Measurements from ENCODE around the gene CNTNAP2.

CNTNAP2 gene

DNA sequence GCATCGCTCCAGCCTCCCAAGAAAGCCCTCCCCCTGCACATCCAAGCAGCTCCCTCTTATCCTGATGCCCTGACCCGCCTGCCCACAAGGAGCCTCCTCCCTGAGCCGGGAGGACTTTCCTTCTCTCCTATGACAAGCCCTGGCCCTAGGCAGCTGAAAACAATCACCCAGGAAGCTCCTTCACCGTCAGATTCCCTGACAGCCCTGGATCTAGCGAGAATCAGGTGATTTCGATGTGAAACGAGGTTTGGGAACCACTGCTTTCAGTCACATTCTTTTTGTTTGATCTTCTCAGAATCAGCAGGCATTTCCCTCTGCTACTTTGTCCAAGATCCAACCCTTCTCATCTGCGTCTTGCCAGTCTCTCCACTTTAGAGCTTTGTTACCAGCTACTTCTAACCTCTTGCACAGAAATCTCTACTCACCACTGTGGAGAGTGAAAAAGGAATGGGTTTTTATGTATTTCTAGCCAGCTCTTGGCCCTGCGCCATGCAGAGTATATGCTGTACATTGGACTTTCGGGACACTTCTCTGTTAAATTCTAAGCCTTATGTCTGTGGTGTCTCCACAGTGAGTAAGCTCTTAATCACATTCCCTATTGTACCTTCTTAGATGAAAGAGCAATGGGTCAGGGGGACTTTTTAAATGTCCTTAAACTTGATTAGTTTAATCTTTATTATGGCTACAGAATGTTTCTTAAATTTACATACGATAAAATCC lies 2220.8 kb downstream of the CNTNAP2 start:
- no peak for DNase-seq

DNA sequence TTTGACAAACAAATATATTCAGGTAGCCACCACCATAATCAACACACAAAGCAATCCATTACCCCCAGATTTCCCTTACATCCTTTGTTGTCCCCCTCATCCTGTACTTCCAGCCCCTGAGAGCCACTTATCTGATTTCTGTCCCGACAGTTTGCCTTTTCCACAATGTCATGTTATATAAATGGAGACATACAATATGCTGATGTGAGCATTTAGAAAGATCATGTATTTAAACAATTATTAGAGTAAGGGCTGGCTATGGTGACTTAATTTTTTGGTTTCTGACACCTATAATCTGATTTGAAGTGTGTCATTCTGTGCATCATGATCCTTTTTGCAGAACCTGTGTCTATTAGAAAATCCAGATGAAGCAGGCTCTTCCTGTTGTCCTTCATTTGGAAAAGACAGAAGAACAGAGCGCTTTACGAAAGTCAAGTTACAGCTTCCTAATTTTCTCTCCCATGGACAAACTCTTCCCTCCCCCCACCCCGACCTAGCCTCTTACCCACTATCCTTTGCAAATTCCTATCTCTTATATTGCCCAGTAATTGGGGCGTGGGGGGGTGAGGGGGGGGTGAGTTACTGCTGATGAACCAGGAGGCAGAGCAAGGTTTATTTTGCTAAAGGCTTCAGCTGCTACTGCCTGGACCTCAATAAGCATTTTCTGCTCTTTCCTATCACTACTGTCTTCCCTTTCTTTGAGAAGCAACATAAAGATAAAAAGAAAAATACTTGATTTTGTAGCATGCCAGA lies 2221.6 kb downstream of the CNTNAP2 start:
- DNase-seq, result no peak

DNA sequence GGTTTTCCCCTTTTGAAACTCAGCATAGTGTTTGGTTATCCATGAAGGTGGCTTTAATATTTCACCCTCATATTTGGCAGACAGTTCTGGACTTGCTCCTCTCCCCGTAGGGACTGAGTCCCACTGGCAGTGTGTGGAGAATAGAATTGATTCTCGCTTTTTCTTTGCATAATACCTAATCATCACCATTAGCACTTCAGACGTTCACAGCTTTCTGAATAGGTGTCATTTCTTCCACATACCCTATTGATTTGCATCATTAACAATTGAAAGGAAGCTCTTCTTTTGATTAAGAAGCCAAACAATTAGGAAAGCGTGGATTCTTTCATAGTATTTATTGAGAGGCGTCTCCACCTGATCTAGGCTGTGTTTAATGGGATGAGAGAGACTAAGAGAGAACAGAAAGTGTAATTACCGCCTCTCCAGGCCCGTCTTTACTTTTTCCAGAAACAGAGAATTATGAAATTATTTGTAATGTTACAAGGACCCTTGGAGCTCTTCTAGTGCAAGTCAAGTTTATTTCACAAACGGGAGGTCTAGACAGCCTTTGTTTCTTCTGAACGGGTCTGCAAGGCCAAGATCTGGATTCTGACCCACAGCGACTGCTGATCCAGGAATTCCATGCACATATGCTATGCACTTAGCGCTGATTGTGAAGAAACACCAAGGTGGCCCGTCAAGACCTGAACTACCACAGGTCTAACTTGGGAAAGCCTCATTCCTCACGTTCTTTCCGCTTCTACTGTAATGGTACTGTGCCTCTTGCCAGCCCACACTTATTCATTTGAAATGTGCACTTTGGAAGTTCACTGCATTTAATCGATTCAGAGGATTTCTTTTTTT lies 2224.1 kb downstream of the CNTNAP2 start:
- DNase-seq, result no peak

DNA sequence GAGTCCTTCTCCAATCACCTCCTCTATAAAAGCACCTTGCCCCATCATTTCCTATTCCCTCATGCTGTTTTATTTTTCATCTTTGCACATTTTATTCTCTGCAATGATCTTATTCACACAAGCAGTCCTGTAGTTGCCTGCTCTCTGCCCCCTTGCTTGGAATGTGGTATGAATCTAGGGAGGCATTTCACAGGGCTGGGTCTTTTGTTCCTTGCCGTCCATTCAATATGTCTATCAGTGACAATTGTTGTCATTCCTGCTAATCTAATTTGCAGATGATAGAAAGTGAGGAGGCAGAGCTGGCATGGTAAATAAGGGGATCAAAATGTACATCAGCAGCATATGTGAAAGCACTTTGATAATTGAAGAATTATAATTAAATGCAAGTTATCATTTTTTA lies 2227.8 kb downstream of the CNTNAP2 start:
- no peak for DNase-seq

DNA sequence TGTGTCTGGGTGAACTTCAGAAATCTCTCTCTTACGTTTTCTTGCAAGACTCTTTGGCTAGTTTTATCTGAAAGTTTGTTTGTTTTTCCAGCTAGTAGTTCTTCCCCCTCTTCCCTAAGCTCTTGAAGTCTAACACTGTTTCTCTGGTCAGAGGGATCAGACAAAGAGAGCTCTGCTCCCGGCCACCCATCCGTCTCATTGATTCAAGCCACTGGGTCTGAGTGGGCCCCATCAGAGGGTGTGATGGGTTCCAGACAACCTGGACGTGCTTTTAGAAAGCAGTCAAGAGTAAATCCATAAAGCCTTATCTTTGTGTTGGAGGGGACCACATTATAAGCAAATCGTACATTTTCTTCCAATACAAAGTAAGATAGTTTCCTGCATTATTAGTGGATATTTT lies 2231.4 kb downstream of the CNTNAP2 start:
- no peak for DNase-seq

DNA sequence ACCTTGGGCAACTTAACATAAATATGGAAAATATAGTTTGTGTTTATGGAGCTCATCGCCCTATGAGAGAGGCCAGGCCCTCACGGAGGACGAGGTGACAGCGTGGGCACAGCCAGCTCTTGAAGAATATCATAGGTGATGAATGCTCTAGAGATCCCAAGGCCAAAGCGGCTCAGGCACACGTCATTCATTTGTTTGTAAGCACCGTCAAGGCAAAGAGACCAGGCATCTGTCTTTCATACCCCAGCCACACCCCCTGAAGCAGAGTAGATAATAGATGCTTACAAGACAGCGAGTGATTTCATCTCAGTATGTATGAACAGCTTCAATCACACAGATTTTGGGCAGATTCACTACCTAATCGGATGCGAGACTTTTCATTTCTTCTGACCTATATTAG lies 2231.9 kb downstream of the CNTNAP2 start:
- no peak for DNase-seq

DNA sequence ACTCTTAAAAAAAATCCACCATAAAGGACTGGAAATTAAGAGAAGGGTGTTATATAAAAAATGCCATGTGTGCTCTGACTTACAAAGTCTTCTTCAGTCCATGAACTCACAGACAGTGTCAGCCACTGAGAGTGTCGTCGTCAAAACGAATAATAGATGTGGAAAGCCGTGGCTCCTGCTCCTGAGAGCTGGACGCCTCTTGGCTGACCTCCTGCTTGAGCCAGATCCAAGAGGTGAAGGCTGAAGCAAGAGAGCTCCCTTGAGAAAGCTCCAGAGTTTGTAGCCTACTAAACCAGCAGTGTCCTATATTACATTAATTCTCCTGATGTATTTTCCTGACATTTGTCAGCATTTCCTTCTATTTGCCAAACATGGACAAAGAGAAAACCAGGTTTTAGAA lies 2239.7 kb downstream of the CNTNAP2 start:
- DNase-seq, result no peak

DNA sequence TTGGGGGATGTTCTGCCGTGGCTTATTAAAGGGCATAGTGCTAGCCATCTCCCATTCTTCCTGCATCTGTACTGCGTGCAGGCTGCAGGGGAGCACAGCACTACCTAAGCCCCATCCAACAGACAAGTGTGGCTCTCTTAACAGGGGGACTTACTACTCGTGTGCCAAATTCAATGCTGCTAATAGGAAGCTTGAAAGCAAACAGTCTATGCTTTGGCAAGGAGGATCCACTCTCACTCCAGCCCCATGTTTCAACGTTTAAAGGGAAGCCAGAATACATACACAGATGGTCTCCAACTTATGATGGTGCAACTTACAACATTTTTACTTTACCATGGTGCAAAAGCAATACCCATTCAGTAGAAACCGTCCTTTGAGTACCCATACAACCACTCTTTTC lies 2245.9 kb downstream of the CNTNAP2 start:
- no peak for DNase-seq

DNA sequence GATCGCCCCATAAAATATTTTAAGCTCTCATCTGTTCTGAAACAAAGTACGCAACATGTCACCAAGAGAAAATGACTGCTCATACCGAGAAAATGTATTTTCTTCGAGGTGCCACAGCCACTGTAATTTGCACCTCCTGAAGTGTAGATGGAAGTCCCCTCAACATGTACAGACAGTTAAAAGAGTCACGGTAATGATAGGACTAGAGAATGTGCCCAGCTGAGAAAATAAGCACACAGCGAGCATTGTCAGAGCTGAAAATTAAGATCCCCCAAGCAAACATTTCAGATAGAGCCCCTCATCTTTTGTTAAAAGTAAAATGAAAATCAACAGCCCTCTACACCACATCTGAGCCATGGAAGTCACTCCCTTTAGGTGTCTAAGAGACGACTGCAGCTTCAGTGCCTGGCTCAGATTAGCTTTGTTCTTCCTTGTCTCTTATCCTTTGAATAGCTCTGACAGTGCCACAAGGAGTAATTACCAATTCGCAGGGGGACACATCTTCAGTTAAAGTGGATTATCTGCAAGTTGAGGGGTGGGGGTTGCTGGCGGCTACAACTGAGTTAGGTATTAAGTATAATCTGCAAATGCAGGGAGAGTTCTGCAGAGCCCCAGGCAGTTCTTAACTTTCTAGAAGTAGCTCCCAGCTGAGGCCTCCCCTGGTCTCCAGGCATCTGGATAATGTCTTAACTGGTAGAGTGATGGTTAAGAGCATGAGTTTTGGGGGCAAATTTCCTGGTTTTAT lies 2251.3 kb downstream of the CNTNAP2 start:
- no peak for DNase-seq

DNA sequence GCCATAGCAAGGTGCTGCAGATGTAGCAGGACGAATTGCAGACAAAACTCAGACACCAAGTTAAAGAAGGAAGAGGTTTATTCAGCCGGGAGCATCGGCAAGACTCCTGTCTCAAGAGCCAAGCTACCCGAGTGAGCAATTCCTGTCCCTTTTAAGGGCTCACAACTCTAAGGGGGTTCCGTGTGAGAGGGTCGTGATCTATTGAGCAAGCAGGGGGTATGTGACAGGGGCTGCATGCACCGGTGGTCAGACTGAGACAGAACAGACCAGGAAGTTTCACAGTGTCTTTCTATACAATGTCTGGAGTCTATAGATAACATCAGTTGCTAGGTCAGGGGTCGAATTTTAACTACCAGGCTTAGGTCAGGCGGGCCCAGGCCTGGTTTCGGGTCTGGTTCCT lies 2252.0 kb downstream of the CNTNAP2 start:
- DNase-seq, result no peak

DNA sequence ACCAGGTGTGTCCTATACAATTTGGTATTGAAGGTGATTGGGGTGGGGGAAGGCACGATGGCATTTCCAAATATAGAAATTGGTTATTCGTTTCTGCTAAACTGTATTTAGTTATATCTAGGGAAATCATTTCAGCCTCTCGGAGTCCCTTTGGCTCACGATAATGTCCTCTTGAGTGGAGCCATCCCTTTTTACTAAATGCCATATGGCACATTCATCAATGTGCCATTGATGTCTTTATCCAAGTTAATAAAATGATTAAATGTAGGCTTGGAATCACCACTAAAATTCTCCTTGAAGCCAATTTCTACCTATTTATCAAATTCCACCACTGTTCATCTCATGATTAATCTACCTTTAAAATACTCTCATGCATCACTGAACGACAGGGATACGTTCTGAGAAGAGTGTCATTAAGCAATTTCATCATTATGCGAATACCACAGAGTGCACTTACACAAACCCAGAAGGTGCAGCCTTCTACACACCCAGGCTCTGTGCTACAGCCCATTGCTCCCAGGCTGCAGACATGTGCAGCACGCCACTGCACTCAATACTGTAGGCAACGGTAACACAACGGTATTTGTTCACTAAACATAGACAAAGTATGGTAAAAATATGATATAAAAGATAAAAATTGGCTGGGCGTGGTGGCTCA lies 2254.8 kb downstream of the CNTNAP2 start:
- no peak for DNase-seq

DNA sequence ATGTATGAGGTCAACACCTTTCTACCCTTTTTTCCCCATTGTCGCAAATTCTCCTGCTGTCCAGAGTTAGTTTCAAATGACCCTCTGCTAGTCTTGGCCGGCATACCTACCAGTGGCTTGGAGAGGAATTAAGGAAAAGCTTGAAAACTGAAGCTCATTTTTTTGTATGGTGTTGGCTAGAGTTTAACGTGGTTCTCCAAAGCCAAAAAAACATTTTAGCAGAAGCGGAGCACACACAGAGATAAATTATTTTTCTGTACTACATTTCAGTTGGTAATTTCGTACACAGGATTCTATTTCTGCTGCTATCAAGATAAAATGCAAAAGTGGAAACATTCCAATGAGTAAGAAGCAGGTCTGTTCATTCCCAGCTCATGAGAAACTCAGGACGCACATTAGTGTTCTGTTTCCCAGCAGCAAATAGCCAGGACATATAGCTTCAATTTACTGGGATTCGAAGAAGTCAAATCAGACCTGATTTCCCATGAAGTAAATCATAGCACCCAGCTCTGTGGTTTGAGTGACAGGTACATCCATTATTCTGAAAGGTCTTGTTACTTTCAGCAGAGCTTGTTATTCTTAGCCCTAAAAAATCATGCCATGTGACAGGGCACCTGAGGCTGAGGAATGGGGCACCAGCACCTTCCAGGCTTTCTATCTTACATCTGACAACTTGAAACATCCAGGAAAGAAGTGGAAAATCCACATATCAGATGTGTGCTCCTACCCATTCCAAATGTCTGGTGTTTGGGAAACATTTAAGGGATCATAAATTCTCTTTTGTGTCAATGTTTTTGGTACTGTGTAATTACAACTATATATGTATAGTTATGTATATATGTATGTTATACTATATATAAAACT lies 2258.0 kb downstream of the CNTNAP2 start:
- no peak for DNase-seq

DNA sequence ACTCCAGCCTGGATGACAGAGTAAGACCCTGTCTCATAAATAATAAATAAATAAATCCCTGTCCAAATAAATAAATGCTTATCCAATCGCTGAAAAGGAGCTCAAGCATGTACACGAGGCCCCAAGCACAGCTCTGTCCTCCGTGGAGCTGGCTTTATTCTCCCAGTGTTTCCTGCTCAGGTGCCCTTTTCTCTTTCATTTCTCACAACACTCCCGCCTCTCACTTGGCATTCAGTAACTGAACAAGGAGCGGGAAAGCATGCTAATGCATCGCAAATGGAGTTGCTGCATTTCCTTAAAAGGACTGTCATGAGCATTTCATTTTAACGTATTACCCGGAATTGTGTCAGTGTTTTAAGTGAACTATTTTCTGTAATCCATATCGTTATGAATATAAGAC lies 2263.1 kb downstream of the CNTNAP2 start:
- DNase-seq, result no peak

DNA sequence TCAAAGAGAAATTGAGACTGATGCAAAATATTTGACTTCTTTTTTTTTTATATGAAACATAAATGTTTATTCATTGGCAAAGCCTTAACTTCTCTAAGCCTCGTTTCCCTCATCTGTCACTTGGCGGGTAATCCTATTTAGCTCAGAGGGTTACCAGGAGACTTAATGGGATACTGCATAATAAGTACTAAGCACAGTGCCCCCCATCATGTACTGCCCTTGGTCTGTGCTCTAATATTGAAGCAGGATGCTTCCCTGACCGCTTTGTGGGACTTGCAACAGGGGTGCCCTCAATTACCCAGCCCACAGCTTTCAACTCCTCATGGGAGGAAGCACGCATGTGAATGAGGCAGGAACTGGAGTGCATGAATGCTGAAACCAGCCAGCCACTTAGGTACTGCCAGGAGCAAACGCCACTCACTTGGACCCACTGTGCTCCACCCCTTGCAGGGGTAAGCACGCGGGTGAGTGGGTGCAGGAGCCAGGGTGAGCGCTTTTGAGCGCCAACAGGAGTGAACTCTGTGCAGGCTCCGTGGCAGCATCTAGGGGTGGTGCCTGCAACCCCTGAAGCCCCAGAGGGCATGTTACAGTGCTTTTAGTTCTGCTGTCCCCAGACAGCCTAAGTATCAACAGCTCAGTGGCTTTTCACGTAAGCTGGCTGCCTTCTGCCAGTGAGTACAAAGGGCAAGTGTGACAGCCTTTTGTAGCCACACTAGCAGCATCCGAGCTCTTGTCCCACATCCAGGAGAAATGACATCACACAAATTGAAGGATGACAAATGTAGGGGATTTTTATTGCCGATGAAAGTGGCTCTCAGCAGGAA lies 2264.2 kb downstream of the CNTNAP2 start:
- no peak for DNase-seq

DNA sequence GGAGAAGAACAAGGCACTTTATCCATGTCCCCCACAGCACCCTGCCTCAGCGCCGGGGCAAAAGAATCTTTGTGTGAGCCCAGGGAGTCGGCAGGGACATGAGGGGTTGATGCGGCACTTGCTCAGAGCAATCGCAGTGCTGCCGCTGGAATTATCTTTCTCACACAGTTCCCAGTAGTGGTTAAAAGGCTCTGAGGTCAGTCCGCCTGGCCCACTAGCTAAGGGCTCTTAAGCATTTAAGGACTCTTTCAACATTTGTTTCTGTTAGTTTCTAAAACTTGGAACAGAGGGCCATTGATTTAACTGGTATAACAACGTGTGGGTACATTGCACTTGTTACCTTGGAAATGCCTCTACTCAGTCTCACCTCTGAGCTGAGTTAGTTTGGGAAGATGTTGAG lies 2266.0 kb downstream of the CNTNAP2 start:
- DNase-seq, result no peak

DNA sequence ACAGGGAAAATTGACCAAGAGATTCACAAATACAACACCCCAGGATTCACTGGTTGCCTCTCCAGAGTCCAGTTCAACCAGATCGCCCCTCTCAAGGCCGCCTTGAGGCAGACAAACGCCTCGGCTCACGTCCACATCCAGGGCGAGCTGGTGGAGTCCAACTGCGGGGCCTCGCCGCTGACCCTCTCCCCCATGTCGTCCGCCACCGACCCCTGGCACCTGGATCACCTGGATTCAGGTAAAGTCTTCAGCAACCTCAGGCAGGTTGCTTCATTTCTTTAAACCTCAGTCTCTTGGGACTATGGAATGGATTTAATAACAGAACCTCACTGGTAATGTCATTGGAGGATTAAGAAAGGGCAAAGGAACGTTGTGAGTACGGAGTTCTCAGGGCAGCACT lies 2267.1 kb downstream of the CNTNAP2 start:
- DNase-seq, result no peak

DNA sequence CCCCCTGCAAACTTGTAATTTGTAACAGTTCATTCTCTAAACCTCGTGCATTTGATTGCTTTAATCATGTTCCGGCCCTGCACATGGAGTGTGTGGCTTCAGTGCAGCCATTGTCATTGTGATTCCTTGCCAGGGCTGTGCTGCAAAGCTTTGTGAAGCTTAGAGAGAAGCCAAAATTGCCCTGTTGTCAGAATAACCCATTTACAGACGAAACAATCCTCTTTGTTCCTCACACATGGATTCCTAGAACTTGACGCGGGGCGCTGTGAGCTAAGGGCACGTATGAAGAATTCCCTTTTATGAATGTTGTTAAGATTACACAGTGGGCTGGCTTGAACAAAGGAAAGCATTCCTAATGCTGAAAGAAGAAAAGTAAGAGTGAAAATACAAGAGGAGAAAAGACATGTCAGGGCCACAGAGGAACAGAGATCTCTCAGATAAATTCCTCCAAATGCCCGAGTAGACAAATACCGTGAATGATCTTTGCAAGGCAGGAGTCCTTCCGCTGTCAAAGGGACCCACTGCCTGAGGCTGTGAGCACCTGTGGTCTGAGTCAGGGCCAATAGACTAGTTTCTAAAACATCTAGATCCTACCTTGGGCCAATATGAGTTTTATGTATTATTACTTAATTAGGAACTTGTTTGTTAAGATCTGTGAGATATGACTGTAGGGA lies 2268.5 kb downstream of the CNTNAP2 start:
- DNase-seq, result no peak

DNA sequence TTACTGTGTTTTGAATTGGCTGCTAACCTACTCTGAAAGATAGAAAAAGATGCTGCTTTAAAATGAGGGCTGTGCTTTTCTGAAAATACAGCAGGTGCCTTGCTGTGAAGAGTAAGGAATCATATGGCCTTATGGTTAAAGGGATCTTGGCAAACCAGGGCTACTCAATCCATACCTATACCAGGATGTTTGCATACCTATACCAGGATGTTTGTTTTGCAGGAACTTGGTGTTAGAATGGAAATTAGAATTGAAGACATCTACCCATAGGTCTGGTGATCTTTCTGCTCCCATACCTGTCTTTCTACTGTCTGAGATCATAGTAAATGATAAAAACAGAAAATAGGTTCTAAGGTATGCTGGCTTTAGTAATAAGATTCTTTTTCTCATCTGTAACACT lies 2273.8 kb downstream of the CNTNAP2 start:
- DNase-seq, result no peak

DNA sequence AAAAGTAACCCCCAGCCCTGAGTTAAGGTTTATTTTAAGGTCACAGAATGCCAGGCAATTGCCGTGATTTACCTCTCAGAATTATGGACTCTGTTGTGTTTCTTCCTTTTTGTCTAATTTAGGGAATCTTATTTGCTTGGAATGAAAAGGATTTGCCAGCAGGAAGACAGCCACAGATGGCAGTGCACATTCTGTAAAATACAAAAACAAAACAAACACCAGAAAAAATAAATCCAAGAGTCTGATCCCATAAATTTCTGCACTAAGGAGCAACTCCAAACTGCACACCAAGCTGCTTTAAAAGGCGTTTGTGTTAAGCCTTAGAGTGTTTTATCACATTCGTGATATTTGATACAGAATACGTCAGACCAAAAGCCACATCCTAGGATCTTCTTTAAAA lies 2275.0 kb downstream of the CNTNAP2 start:
- DNase-seq, result no peak

DNA sequence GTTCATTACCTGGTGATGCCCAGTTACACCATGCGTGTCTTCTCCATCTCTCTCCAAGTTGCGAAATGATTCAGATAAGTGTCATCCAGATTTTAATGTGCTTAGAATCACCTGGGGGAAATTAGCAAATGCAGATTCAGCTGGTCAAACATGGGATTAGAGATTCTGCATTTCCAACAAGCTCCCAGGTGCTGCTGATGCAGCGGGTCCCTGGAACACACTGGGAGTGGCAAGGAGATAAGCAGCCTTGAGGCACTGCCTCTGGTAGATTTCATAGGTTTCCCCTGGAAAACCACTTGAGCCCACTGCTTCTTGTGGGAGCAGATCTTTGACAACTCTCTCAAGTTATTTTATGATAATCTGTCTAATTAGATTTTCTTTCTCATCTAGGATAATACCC lies 2278.0 kb downstream of the CNTNAP2 start:
- no peak for DNase-seq
